B cell (primary cell): ENCODE measurements around the gene CDC42EP2. TPM values are rescaled to one million over a fixed set of nuclear protein-coding genes. Genes with fewer than 3 reads are reported as not detected.

Experiments
- ATAC-seq: fragments of 200-7000 bp; cut with Tn5 transposase; one replicate; pipeline ENCODE4 v1.10.0; 2021; ENCODE audit warnings: low read depth, mild to moderate bottlenecking, moderate number of reproducible peaks, moderate library complexity
- CTCF ChIA-PET: fragments of 350-600 bp; sonication (Branson Sonifier 250); formaldehyde crosslinking; loops from one replicate; lab custom pipeline; 2021; ENCODE audit warnings: antibody characterized with exemption, inconsistent platforms; lab: Charles Lee
- POLR2A ChIA-PET: fragments of 350-600 bp; sonication (Branson Sonifier 250); formaldehyde crosslinking; loops from one replicate; lab custom pipeline; 2021; ENCODE audit warnings: antibody characterized with exemption; lab: Charles Lee
- DNase-seq: peaks from one replicate; pipeline ENCODE4 v3.0.0; 2013
- H2AFZ ChIP-seq: 2 replicates; pipeline ENCODE4 v1.6.1; 2012; ENCODE audit warnings: mild to moderate bottlenecking, low read depth, low read length; ENCODE audit not compliant: insufficient read depth, poor library complexity, severe bottlenecking
- H3K27ac ChIP-seq, 2 donors: 1 replicate in 1 of 2; 2 replicates in 1 of 2; pipeline ENCODE4 v1.5.1; 2012 to 2013; ENCODE audit warnings: low read length in 2 of 2, mild to moderate bottlenecking in 2 of 2, moderate library complexity in 1 of 2
- H3K27me3 ChIP-seq, 4 experiments: fragments of 200-600 bp in 1 of 4; sonication (generic) in 1 of 4; replicated peaks in 1 of 4; 1 replicate in 2 of 4; 2 replicates in 2 of 4; pipeline versions ENCODE4 v1.6.1 to v1.7.0; 2013 to 2016; ENCODE audit warnings: low read length in 3 of 4, mild to moderate bottlenecking in 2 of 4, mixed read lengths in 1 of 4, moderate library complexity in 1 of 4; ENCODE audit not compliant: insufficient read depth in 4 of 4, control insufficient read depth in 3 of 4; ENCODE audit errors: control extremely low read depth in 1 of 4
- H3K36me3 ChIP-seq, 2 experiments: replicated peaks in 1 of 2; 1 replicate in 1 of 2; 2 replicates in 1 of 2; pipeline versions ENCODE4 v1.6.1 to v1.7.1; 2013; ENCODE audit warnings: low read length in 1 of 2; ENCODE audit not compliant: insufficient read depth in 2 of 2, control insufficient read depth in 1 of 2; ENCODE audit errors: control extremely low read depth in 1 of 2, extremely low read depth in 1 of 2
- H3K4me1 ChIP-seq, 2 donors: fragments of 200-600 bp in 1 of 2; sonication (generic) in 1 of 2; 1 replicate in 1 of 2; 2 replicates in 1 of 2; pipeline versions ENCODE4 v1.5.1 to v1.6.1; 2013 to 2017; ENCODE audit warnings: low read length in 2 of 2; ENCODE audit not compliant: control insufficient read depth in 2 of 2, insufficient read depth in 2 of 2
- H3K4me2 ChIP-seq: replicated peaks from 2 replicates; pipeline ENCODE3; 2012; ENCODE audit warnings: mild to moderate bottlenecking, low read depth, low read length; ENCODE audit not compliant: poor library complexity, severe bottlenecking
- H3K4me3 ChIP-seq, 5 experiments: fragments of 200-600 bp in 1 of 5; sonication (generic) in 1 of 5; 1 replicate in 3 of 5; 2 replicates in 2 of 5; pipeline versions ENCODE4 v1.5.1 to v1.7.0; 2011 to 2016; ENCODE audit warnings: low read length in 4 of 5, mild to moderate bottlenecking in 4 of 5, low read depth in 2 of 5, control low read depth in 1 of 5, moderate library complexity in 1 of 5; ENCODE audit not compliant: insufficient read depth in 1 of 5; ENCODE audit errors: control extremely low read depth in 1 of 5, extremely low read depth in 1 of 5
- H3K79me2 ChIP-seq: fragments of 200-600 bp; sonication (generic); one replicate; pipeline ENCODE4 v1.6.0; 2016; ENCODE audit warnings: low read length; ENCODE audit not compliant: control insufficient read depth, insufficient read depth
- H3K9ac ChIP-seq: fragments of 200-600 bp; sonication (generic); 2 replicates; pipeline ENCODE4 v1.6.1; 2017; ENCODE audit warnings: mild to moderate bottlenecking, low read length, moderate library complexity
- H3K9me3 ChIP-seq, 3 donors: one replicate each; pipeline versions ENCODE4 v1.6.1 to v1.7.1; 2013; ENCODE audit warnings: low read length in 2 of 3; ENCODE audit not compliant: control insufficient read depth in 2 of 3, insufficient read depth in 1 of 3; ENCODE audit errors: control extremely low read depth in 1 of 3
- H4K20me1 ChIP-seq: 2 replicates; pipeline ENCODE4 v1.6.0; 2012; ENCODE audit warnings: mild to moderate bottlenecking, low read length; ENCODE audit not compliant: insufficient read depth, control insufficient read depth, poor library complexity, severe bottlenecking
- H3K27ac Mint-ChIP-seq: one replicate; pipeline ENCODE4 v1.8.0; 2021; ENCODE audit warnings: mixed read lengths
- H3K27me3 Mint-ChIP-seq: one replicate; pipeline ENCODE4 v1.8.0; 2021; ENCODE audit warnings: mixed read lengths
- H3K4me1 Mint-ChIP-seq: one replicate; pipeline ENCODE4 v1.8.0; 2021; ENCODE audit warnings: mixed read lengths
- H3K4me3 Mint-ChIP-seq: one replicate; pipeline ENCODE4 v1.8.0; 2021; ENCODE audit warnings: mixed read lengths
- H3K9me3 Mint-ChIP-seq: one replicate; pipeline ENCODE4 v1.8.0; 2022; ENCODE audit warnings: mixed read lengths; ENCODE audit not compliant: insufficient read depth
- EZH2 ChIP-seq: IDR thresholded peaks from 2 replicates; pipeline ENCODE4 v1.6.1; 2012; ENCODE audit warnings: borderline replicate concordance, low read depth, mild to moderate bottlenecking, moderate library complexity, low read length; ENCODE audit not compliant: insufficient read depth, poor library complexity, severe bottlenecking
- WGBS: methylation state at CpG from one replicate; pipeline ENCODE4 v1.1.5; 2013; ENCODE audit warnings: missing lambda C conversion rate; ENCODE audit not compliant: insufficient coverage; 5-methylcytosine and 5-hydroxymethylcytosine counted together
- intact Hi-C: fragments of 100-400 bp; cut with micrococcal nuclease; formaldehyde crosslinking; loops from one replicate; pipeline ENCODE4 v1.10.0; 2022
- polyA plus RNA-seq: library from polyadenylated mRNA; depleted of rRNA; stranded (reverse); fragments of >200 nt; gene quantifications from 2 replicates; pipeline ENCODE4 v1.2.3, GENCODE V29; 2012
- total RNA-seq, 2 donors: library from RNA; stranded (reverse); fragments of 120-200 nt in 1 of 2; gene quantifications; 1 replicate in 1 of 2; 2 replicates in 1 of 2; pipeline versions ENCODE4 v1.2.3 to v1.2.4, GENCODE V29; 2013 to 2022
- TF ChIP-seq, protein P1 (sequence below): fragments of 200-600 bp; IDR thresholded peaks from one replicate; pipeline ENCODE4 v1.8.0; 2022; ENCODE audit warnings: antibody characterized with exemption, mild to moderate bottlenecking

CDC42EP2 gene
- total and polyA plus RNA-seq, 2 donors (not counting 1 experiment from before 2014, with no cell fraction given), result 0.69 to 1.1 TPM

DNA sequence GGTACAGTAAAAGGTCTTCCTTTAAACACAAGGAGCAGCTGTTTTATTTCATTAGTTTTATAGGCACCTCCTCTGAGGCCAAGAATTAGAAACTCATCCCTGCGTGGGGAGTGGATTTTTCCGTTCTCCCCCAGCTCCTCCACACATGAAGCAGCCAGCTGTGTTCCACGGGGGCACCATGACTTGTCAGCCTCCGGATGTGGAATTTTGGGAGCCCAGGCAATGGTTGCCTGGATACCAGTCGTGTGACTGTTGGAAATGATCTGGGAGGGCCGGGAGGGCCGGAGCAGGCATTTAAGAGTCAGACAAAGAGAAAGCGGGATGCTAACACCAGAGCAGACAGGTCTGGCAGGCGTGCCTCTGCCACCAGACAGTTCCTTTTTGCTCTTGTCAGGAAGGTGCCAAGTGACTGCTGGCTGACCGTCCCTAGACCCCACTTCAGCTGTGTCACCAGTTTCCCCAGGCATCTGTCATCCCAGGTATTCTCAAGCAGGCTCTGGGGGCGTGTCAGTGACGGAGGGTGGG, 15.9 kb upstream of the CDC42EP2 start:
- Histone ChIP-seq H3K9ac (no peak overlapping the region), H2AFZ (no peak overlapping the region), H3K79me2 (no peaks in the 10 kb centered on the region), H3K9me3 (no peaks in the 10 kb centered on the region), H3K36me3 (peaks cover 0 to 21% of the 10 kb centered on the region in 2 experiments), H3K4me3 (no peak overlapping the region), H3K27me3 (no peaks in the 10 kb centered on the region), H3K27ac (no peak overlapping the region), H4K20me1 (no peaks in the 10 kb centered on the region), H3K4me1 (no peaks in the 10 kb centered on the region), H3K4me2 (no peak overlapping the region)
- no peak overlapping the region for H3K27ac Mint-ChIP-seq
- ChIA-PET POLR2A (interaction anchor here (0.6 kb wide), 1 partner anchor 1238 kb away, joined by 3 read pairs; no protein-coding TSS in a partner anchor), CTCF (interaction anchor here (0.7 to 1.0 kb wide), 3 partner anchors 18 to 1417 kb away, joined by 3 to 4 read pairs (median 3); no protein-coding TSS in a partner anchor)
- TF ChIP-seq EZH2, result no peak
- TF ChIP-seq, protein P1, sequence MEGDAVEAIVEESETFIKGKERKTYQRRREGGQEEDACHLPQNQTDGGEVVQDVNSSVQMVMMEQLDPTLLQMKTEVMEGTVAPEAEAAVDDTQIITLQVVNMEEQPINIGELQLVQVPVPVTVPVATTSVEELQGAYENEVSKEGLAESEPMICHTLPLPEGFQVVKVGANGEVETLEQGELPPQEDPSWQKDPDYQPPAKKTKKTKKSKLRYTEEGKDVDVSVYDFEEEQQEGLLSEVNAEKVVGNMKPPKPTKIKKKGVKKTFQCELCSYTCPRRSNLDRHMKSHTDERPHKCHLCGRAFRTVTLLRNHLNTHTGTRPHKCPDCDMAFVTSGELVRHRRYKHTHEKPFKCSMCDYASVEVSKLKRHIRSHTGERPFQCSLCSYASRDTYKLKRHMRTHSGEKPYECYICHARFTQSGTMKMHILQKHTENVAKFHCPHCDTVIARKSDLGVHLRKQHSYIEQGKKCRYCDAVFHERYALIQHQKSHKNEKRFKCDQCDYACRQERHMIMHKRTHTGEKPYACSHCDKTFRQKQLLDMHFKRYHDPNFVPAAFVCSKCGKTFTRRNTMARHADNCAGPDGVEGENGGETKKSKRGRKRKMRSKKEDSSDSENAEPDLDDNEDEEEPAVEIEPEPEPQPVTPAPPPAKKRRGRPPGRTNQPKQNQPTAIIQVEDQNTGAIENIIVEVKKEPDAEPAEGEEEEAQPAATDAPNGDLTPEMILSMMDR, result no peak
- no peaks in the 10 kb centered on the region for H3K27me3 Mint-ChIP-seq
- no peaks in the 10 kb centered on the region for H3K4me1 Mint-ChIP-seq
- no peak for ATAC-seq
- H3K4me3 Mint-ChIP-seq, result no peak overlapping the region
- no peaks in the 10 kb centered on the region for H3K9me3 Mint-ChIP-seq
- intact Hi-C loops, result no loop called here
- no peak for DNase-seq
- WGBS, result 98% methylated on average over 12 of the region's 12 CpGs

DNA sequence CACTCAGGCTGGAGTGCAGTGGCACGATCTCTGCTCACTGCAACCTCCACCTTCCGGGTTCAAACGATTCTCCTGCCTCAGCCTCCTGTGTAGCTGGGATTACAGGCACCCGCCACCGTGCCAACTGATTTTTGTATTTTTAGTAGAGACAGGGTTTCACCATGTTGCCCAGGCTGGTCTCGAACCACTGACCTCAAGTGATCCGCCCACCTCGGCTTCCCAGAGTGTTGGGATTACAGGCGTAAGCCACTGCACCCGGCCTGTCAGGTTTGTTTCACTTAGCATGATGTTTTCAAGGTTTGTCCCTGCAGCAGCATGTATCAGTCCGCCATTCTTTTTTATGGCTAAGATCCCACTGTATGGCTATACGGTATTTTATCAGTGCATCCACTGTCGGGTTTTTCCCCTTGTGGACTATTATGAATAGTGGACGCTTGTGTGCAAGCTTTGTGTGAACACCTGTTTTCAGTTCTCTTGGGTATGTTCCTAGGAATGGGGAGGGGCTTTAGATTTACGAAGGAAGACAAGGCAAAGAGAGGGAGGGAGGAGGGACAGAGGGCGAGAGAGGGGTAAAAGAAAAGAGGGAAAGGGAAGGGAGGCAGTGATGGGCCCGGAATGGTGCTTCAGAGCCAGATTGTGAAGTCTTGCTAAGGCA, 13.9 kb upstream of the CDC42EP2 start:
- H3K27ac ChIP-seq, result no peak overlapping the region
- no peaks in the 10 kb centered on the region for H3K9me3 ChIP-seq
- DNase-seq, result no peak
- H3K4me1 ChIP-seq, result no peaks in the 10 kb centered on the region
- intact Hi-C loops, result no loop called here
- no peaks in the 10 kb centered on the region for H3K79me2 ChIP-seq
- Mint-ChIP-seq H3K4me1 (no peaks in the 10 kb centered on the region), H3K27me3 (no peaks in the 10 kb centered on the region), H3K9me3 (no peaks in the 10 kb centered on the region), H3K27ac (no peak overlapping the region), H3K4me3 (no peak overlapping the region)
- TF ChIP-seq, protein P1, result no peak
- TF ChIP-seq EZH2, result no peak
- ChIA-PET POLR2A (no interaction called here), CTCF (no interaction called here)
- no peak overlapping the region for H3K4me2 ChIP-seq
- H3K36me3 ChIP-seq, result peaks cover 0 to 7% of the 10 kb centered on the region in 2 experiments
- 98% methylated on average over 12 of the region's 17 CpGs for WGBS
- H3K9ac ChIP-seq, result no peak overlapping the region
- H2AFZ ChIP-seq, result no peak overlapping the region
- H3K4me3 ChIP-seq, result no peak overlapping the region
- no peaks in the 10 kb centered on the region for H4K20me1 ChIP-seq
- H3K27me3 ChIP-seq, result no peaks in the 10 kb centered on the region
- no peak for ATAC-seq
